ENCODE results near the gene OR6N2.

The OR6N2 gene

GRCh38 chr1:158781104-158781503 is at the start of gene OR6N2:
TSS of gene OR6N2 (minus strand) at chr1:158781204. CDS start at chr1:158777635, 3,569 bp downstream.
- DNase-seq = no peak

GRCh38 chr1:158830074-158830677 is 49.2 kb upstream of the OR6N2 start:
- no peak for DNase-seq

- no peak for DNase-seq
These were observed 40.7 kb upstream of the OR6N2 start for GRCh38 chr1:158821723-158822122.

GRCh38 chr1:158819461-158820443 is 38.7 kb upstream of the OR6N2 start:
- no peak for DNase-seq

- no peak for DNase-seq
These were observed 38.0 kb upstream of the OR6N2 start for GRCh38 chr1:158818975-158819431.

- no peak for DNase-seq
These were observed 37.6 kb upstream of the OR6N2 start for GRCh38 chr1:158818560-158818959.

- DNase-seq = no peak
These were observed 34.0 kb upstream of the OR6N2 start for GRCh38 chr1:158814970-158815369.

- no peak for DNase-seq
These were observed 32.2 kb upstream of the OR6N2 start for GRCh38 chr1:158813164-158813563.

- no peak for DNase-seq
These were observed 31.3 kb upstream of the OR6N2 start for GRCh38 chr1:158812336-158812735.

- no peak for DNase-seq
These were observed 29.3 kb upstream of the OR6N2 start for GRCh38 chr1:158810311-158810710.

GRCh38 chr1:158809862-158810261 is 28.9 kb upstream of the OR6N2 start:
- DNase-seq = no peak

- no peak for DNase-seq
These were observed 28.3 kb upstream of the OR6N2 start for GRCh38 chr1:158809256-158809655.

- no peak for DNase-seq
These were observed 26.0 kb upstream of the OR6N2 start for GRCh38 chr1:158806916-158807536.

- DNase-seq = no peak
These were observed 22.7 kb upstream of the OR6N2 start for GRCh38 chr1:158803678-158804077.

GRCh38 chr1:158801396-158801795 is 20.4 kb upstream of the OR6N2 start:
- no peak for DNase-seq

- DNase-seq = no peak
These were observed 19.5 kb upstream of the OR6N2 start for GRCh38 chr1:158800526-158800925.

GRCh38 chr1:158799689-158800088 is 18.7 kb upstream of the OR6N2 start:
- DNase-seq = no peak

GRCh38 chr1:158798531-158798930 is 17.5 kb upstream of the OR6N2 start:
- no peak for DNase-seq

- DNase-seq = no peak
These were observed 13.2 kb upstream of the OR6N2 start for GRCh38 chr1:158794247-158794646.

GRCh38 chr1:158793604-158794003 is 12.6 kb upstream of the OR6N2 start:
- no peak for DNase-seq

- DNase-seq = no peak
These were observed 8.8 kb downstream of the OR6N2 start, which contains the start of gene OR6N1 for GRCh38 chr1:158771950-158772866. TSS of gene OR6N1 (minus strand) at chr1:158772195. CDS start at chr1:158766682, 5,513 bp downstream.

- DNase-seq = no peak
These were observed 26.6 kb downstream of the OR6N2 start, which contains the start of gene OR6K6 for GRCh38 chr1:158754420-158754819. TSS of gene OR6K6 (plus strand) at chr1:158754720. CDS start at chr1:158754888, 168 bp downstream.
